ENCODE results near the gene DMTF1.

DNA sequence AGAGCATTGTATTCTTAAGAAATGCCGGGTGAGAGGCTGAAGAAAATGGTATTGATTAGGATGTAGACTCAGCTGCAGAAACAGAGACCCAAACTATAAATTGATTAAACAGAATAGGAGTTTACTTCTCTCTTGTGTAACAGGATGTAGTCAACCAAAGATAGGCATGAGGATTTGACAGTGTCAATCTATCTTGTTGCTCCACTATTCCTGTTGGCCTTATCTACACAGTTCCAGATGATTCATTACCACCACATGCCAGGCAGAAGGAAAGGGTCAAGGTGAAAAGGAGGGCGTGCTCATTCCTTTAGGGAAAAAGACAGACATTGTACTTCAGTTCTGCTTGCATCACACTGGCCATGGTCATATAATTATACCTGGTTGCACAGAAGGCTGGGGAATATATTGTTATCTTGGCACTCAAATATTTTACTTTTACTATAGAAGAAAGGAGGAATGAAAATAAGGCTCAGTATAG is 11.9 kb upstream of the DMTF1 start:
- no peak for TF ChIP-seq SNRNP70 (optimal IDR thresholded peaks at IDR 0.05; ENCODE audit: low read depth, low read length)
- TF ChIP-seq ZFP1 (CRISPR knock-in tag; IDR thresholded peaks at IDR 0.05) = no peak
- no peak for TF ChIP-seq ZNF3 (CRISPR knock-in tag; IDR thresholded peaks at IDR 0.05)
- peak; percentile 57; the same call in 1 of the 2 replicates for TF ChIP-seq RAD51 (IDR thresholded peaks at IDR 0.05; ENCODE audit: borderline replicate concordance, low read depth)
- TF ChIP-seq NFE2L1 (tag; IDR thresholded peaks at IDR 0.05; ENCODE audit: borderline replicate concordance, low read depth) = no peak
- peak; percentile 94 for TF ChIP-seq MYNN (IDR thresholded peaks at IDR 0.05)
- TF ChIP-seq MYNN (CRISPR knock-in tag; IDR thresholded peaks at IDR 0.05) = no peak
- TF ChIP-seq CBX8 (IDR thresholded peaks at IDR 0.05; ENCODE audit: borderline replicate concordance, extremely low read depth, low read depth, low read length, poor library complexity, severe bottlenecking) = no peak

Measured in K562 (cell line).